ENCODE results near the gene APH1A. TPM values are rescaled to one million over a fixed set of nuclear protein-coding genes. Genes with fewer than 3 reads are reported as not detected.

The APH1A gene
- total and polyA plus RNA-seq, 10 of the 15 experiments (the other 5 are each of a cell fraction or from before 2014, with no cell fraction given): 6.7 to 130 (median 87.7) TPM

GRCh38 chr1:150293433-150294253 is 24.8 kb upstream of the APH1A start, which contains the start of gene MRPS21 (continued):
- TF ChIP-seq EGR1 (IDR thresholded peaks at IDR 0.05; ENCODE audit: borderline replicate concordance in 1 of 2, low read depth in 2 of 2, low read length in 2 of 2) (peak in 1 of 2 experiments; percentile 30; a peak in 1 of 3 replicates), RELA (IDR thresholded peaks at IDR 0.05; ENCODE audit: borderline replicate concordance, partially characterized antibody) (no peak), ZBTB33 (IDR thresholded peaks at IDR 0.05) (no peak), IKZF2 (IDR thresholded peaks at IDR 0.05) (no peak), IRF5 (IDR thresholded peaks at IDR 0.05; ENCODE audit: borderline replicate concordance) (no peak), ZNF687 (IDR thresholded peaks at IDR 0.05) (peak; percentile 91), MXI1 (IDR thresholded peaks at IDR 0.05; ENCODE audit: low read depth, low read length) (peak; percentile 98), PAX8 (IDR thresholded peaks at IDR 0.05) (no peak), NFIC (IDR thresholded peaks at IDR 0.05; ENCODE audit: low read depth, low read length) (no peak), RCOR1 (conservative IDR thresholded peaks at IDR 0.05; ENCODE audit: low read depth, low read length) (no peak), ESRRA (IDR thresholded peaks at IDR 0.05; ENCODE audit: low read length) (peak; percentile 89), MTA3 (IDR thresholded peaks at IDR 0.05; ENCODE audit: borderline replicate concordance, low read length) (peak; percentile 20; the same call in 1 of the 2 replicates), EED (IDR thresholded peaks at IDR 0.05; ENCODE audit: low read depth) (no peak), ZNF217 (IDR thresholded peaks at IDR 0.05) (no peak), SMC3 (IDR thresholded peaks at IDR 0.05; ENCODE audit: borderline replicate concordance, low read length) (no peak), IKZF1 (conservative IDR thresholded peaks at IDR 0.05) (peak; percentile 65), HDAC6 (IDR thresholded peaks at IDR 0.05; ENCODE audit: unreplicated experiment) (no peak), NBN (IDR thresholded peaks at IDR 0.05) (peak; percentile 54; the same call in 1 of the 2 replicates), STAT1 (conservative IDR thresholded peaks at IDR 0.05) (no peak), ZZZ3 (IDR thresholded peaks at IDR 0.05; ENCODE audit: control insufficient read depth, insufficient read length, low read depth) (no peak), ZNF274 (IDR thresholded peaks at IDR 0.05; ENCODE audit: insufficient read depth, insufficient read length) (no peak), IRF4 (IDR thresholded peaks at IDR 0.05; ENCODE audit: low read depth, low read length) (0 out of 2 replicates have a peak, but pooled peaks have one; percentile 30), MEF2A (IDR thresholded peaks at IDR 0.05; ENCODE audit: insufficient read depth, low read depth, low read length) (no peak), ZSCAN29 (IDR thresholded peaks at IDR 0.05) (no peak), NFYB (IDR thresholded peaks at IDR 0.05; ENCODE audit: insufficient read depth, low read depth, low read length) (no peak)
